Measurements from ENCODE around the gene GNS. TPM values are rescaled to one million over a fixed set of nuclear protein-coding genes. Genes with fewer than 3 reads are reported as not detected.

Gene GNS
- total RNA-seq, 1 experiment from 2014 or later, result 57.5 TPM

DNA sequence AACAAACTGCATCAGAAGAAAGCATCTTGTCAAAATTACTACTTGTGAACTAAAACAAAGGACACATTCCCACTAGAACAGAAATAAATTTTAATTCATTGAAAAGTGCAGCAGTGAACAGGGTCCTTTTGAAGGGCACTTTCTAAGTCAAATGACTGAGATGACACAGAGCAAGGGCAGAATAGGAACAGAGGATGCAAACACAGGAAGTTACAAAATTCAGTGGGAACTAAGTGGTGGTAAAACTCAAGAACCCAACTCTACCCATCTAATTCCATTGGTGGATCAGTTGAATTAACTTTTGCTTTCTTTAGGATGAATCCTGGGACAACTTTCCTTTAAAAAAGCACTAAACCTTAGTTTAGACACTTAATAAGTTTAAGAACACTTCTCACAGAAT, 45.8 kb downstream of the GNS start:
- intact Hi-C loops (cut with micrococcal nuclease; ENCODE audit: unreplicated experiment), result no loop called here
- TF ChIP-seq, protein P1, sequence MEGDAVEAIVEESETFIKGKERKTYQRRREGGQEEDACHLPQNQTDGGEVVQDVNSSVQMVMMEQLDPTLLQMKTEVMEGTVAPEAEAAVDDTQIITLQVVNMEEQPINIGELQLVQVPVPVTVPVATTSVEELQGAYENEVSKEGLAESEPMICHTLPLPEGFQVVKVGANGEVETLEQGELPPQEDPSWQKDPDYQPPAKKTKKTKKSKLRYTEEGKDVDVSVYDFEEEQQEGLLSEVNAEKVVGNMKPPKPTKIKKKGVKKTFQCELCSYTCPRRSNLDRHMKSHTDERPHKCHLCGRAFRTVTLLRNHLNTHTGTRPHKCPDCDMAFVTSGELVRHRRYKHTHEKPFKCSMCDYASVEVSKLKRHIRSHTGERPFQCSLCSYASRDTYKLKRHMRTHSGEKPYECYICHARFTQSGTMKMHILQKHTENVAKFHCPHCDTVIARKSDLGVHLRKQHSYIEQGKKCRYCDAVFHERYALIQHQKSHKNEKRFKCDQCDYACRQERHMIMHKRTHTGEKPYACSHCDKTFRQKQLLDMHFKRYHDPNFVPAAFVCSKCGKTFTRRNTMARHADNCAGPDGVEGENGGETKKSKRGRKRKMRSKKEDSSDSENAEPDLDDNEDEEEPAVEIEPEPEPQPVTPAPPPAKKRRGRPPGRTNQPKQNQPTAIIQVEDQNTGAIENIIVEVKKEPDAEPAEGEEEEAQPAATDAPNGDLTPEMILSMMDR (conservative IDR thresholded peaks at IDR 0.05; ENCODE audit: low read depth, low read length), result no peak
- DNase-seq (ENCODE audit: low spot score), result no peak
- ChIA-PET CTCF (no interaction called here), POLR2A (ENCODE audit: low non-redundant PET) (no interaction called here)
- no peaks in the 10 kb centered on the region for H3K4me1 ChIP-seq (ENCODE audit: insufficient read depth, low read length, poor library complexity, severe bottlenecking)
- H3K4me3 ChIP-seq (ENCODE audit: low read depth, low read length, poor library complexity, severe bottlenecking), result no peak overlapping the region
- no peak overlapping the region for H3K27ac ChIP-seq (ENCODE audit: low read depth, low read length, poor library complexity, severe bottlenecking)
- H3K9me3 ChIP-seq (ENCODE audit: low read depth, low read length, poor library complexity, severe bottlenecking), result no peaks in the 10 kb centered on the region
- H3K36me3 ChIP-seq (ENCODE audit: insufficient read depth, low read length, poor library complexity, severe bottlenecking), result peaks cover 6% of the 10 kb centered on the region
- no TSS peak for BruUV-seq (replicated peaks)
- no peaks in the 10 kb centered on the region for H3K27me3 ChIP-seq (replicated peaks; ENCODE audit: insufficient read depth, low read depth, low read length, poor library complexity)

DNA sequence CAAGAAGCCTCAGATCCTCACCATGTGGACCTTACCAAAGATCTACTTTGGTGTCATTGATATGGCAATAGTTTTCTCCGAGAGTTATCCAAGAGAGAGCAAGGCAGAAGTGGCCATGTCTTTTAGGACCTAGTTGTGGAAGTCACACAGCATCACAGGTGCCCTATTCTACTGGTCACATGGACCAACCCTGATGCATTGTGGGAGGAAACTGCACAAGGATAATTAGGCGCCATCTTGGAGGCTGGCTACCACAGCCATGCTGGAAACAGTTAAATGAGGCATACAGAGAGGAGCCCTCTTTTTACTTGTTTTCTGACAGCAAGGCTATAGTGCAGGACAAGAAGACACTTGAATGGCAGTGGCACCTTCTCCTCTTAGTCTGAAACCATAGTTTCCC, 49.8 kb downstream of the GNS start:
- TF ChIP-seq, protein P1 (conservative IDR thresholded peaks at IDR 0.05; ENCODE audit: low read depth, low read length), result no peak
- no peak for DNase-seq (ENCODE audit: low spot score)
- BruUV-seq (replicated peaks), result no TSS peak
- Histone ChIP-seq H3K36me3 (ENCODE audit: insufficient read depth, low read length, poor library complexity, severe bottlenecking) (no peaks in the 10 kb centered on the region), H3K4me3 (ENCODE audit: low read depth, low read length, poor library complexity, severe bottlenecking) (no peak overlapping the region), H3K27ac (ENCODE audit: low read depth, low read length, poor library complexity, severe bottlenecking) (no peak overlapping the region), H3K4me1 (ENCODE audit: insufficient read depth, low read length, poor library complexity, severe bottlenecking) (no peaks in the 10 kb centered on the region), H3K27me3 (replicated peaks; ENCODE audit: insufficient read depth, low read depth, low read length, poor library complexity) (no peaks in the 10 kb centered on the region), H3K9me3 (ENCODE audit: low read depth, low read length, poor library complexity, severe bottlenecking) (no peaks in the 10 kb centered on the region)
- ChIA-PET POLR2A (ENCODE audit: low non-redundant PET) (no interaction called here), CTCF (no interaction called here)
- intact Hi-C loops (cut with micrococcal nuclease; ENCODE audit: unreplicated experiment), result no loop called here

DNA sequence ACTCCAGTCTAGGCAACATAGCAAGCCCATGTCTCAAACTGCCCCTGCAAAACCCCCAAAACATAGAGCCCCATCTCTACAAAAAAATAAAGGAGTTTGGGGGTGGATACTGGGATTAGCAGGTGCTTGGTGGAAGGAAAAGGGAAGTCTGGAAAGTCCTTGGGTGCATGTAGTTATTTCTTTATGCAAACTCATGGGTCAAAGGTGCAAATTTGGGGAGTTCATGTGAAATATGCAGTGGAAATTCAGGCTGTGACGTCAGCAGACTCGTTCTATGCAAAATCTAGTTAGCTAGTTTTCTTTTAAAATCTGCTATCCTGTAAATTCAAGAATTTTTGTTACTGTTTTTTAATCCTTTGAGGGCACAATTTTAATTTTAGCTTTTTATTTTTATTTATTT, 51.3 kb downstream of the GNS start:
- Histone ChIP-seq H3K36me3 (ENCODE audit: insufficient read depth, low read length, poor library complexity, severe bottlenecking) (no peaks in the 10 kb centered on the region), H3K4me3 (ENCODE audit: low read depth, low read length, poor library complexity, severe bottlenecking) (no peak overlapping the region), H3K9me3 (ENCODE audit: low read depth, low read length, poor library complexity, severe bottlenecking) (no peaks in the 10 kb centered on the region), H3K27ac (ENCODE audit: low read depth, low read length, poor library complexity, severe bottlenecking) (no peak overlapping the region), H3K27me3 (replicated peaks; ENCODE audit: insufficient read depth, low read depth, low read length, poor library complexity) (no peaks in the 10 kb centered on the region), H3K4me1 (ENCODE audit: insufficient read depth, low read length, poor library complexity, severe bottlenecking) (no peaks in the 10 kb centered on the region)
- CTCF ChIA-PET, result interaction anchor here (0.9 kb wide), 1 partner anchor 158 kb away, joined by 3 read pairs; no protein-coding TSS in a partner anchor
- TF ChIP-seq, protein P1 (conservative IDR thresholded peaks at IDR 0.05; ENCODE audit: low read depth, low read length), result no peak
- no peak for TF ChIP-seq EZH2 (IDR thresholded peaks at IDR 0.05; ENCODE audit: borderline replicate concordance, low read depth, low read length, poor library complexity, severe bottlenecking)
- POLR2A ChIA-PET (ENCODE audit: low non-redundant PET), result no interaction called here
- BruUV-seq (replicated peaks), result no TSS peak
- no peak for DNase-seq (ENCODE audit: low spot score)
- intact Hi-C loops (cut with micrococcal nuclease; ENCODE audit: unreplicated experiment), result no loop called here

Data from A673 (cell line).